HG03159 (cell line): Measurements from ENCODE around the gene MGME1.
"Not testable (repeated sequence)": the region's sequence is repeated elsewhere in the genome, so short reads cannot be mapped to it uniquely, and the experiment has no call there.

Experiments
- ATAC-seq: cut with Tn5 transposase; IDR thresholded peaks from one replicate; pipeline ENCODE4 v1.9.1; 2021; ENCODE audit warnings: mild to moderate bottlenecking, moderate library complexity; ENCODE audit not compliant: unreplicated experiment

MGME1 gene

GRCh38 chr20:18018100-18018499 is 49.3 kb downstream of the MGME1 start:
- no peak for ATAC-seq

GRCh38 chr20:18019068-18019467 is 50.2 kb downstream of the MGME1 start:
- ATAC-seq = no peak

GRCh38 chr20:18020931-18021330 is 52.1 kb downstream of the MGME1 start:
- no peak for ATAC-seq

- no peak for ATAC-seq
These were observed 55.8 kb downstream of the MGME1 start for GRCh38 chr20:18024606-18025127.

- not testable (repeated sequence) for ATAC-seq
These were observed 58.2 kb downstream of the MGME1 start for GRCh38 chr20:18027011-18027410.

GRCh38 chr20:18030020-18030419 is 61.2 kb downstream of the MGME1 start:
- no peak for ATAC-seq

- no peak for ATAC-seq
These were observed 62.2 kb downstream of the MGME1 start for GRCh38 chr20:18031050-18031449.

GRCh38 chr20:18031888-18032509 is 63.2 kb downstream of the MGME1 start:
- no peak for ATAC-seq

- no peak for ATAC-seq
These were observed 64.4 kb downstream of the MGME1 start for GRCh38 chr20:18032977-18033892.

- ATAC-seq = no peak
These were observed 65.2 kb downstream of the MGME1 start for GRCh38 chr20:18034039-18034438.

GRCh38 chr20:18039063-18039462 is 70.2 kb downstream of the MGME1 start:
- ATAC-seq = no peak
